Measurements from ENCODE around the gene UBQLN4.
"Not testable (repeated sequence)": the region's sequence is repeated elsewhere in the genome, so short reads cannot be mapped to it uniquely, and the experiment has no call there.

The UBQLN4 gene

DNA sequence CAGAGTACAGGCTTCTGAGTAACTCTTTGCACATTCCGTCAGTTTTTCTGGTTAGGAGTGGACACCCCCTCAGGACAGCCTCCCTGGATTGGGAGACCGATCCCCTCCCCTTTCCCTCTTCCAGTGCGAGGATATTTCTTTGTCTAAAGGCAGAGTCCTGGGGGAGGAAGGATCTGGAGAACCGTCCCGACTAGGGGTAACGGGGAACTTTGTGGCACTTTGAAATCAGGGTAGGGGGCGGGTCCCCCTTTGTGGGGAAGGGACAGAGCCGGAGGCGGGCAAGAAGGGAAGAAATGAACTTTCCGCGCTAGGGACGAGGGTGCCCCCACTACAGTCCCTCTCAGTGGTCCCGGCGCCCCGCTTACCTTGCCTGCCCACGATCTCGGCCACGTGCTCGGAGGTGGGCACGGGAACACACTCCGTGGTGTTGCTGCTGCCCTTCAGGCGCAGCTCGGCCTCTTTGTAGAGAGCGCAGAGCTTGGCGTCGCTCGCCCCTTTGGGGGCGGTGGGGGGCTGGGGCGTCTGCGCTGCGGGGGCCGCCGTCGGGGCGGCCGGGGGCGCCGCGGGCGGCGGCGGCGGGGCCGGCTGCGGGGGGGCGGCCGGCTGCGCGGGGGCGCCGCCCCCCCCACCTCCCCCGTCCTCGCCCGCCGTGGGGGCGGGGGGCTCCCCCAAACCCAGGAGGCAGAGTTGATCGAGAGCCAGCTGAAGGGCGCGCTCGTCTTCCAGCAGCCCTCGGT lies 27.8 kb upstream of the UBQLN4 start:
- no peak for DNase-seq (ENCODE audit: low spot score)

DNA sequence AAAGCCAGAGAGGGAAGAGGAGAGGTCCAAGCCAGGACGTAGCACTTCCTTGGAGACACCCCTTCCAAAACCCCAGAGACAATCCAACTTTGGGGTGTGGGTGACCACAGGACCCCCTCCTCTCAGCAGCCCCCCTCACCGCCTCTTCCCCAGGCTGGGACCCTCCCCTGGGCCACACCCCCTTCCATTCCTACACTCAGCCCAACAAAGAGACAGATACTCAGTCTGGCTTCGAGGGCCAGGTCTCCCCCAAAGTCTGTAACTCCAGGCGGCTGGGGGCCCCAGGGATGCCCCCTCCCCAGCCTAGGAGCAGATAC lies 27.2 kb upstream of the UBQLN4 start:
- no peak for DNase-seq (ENCODE audit: low spot score)

DNA sequence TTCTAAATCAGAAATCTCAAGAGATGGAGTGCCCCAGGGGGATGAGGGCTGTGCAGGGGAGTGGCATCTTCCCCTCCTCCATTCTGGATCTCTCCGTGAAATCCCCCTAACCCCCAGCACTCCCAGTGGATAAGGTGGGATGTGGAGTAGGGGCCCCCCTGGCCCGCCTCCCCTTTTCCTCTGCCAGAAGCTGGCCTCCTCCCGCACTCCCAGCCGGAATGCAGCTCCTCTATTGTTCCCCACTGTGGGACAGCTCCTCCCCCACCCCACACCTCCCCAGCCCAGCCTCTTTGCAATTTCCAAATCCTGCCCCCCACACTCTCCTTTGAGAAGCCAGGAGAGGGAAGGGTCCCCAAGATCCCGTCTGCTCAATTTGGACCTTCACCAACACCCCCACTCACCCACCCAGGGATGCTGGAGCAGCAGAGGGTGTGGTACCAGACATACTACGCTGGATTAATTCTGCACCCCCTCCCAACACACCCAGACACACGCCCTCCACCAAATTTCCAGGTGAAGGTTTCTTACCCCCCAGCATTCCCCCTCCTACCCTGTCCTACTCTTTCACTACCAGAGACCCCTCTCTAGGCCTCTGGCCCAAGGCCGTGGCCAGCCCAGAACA lies 26.8 kb upstream of the UBQLN4 start:
- no peak for DNase-seq (ENCODE audit: low spot score)

DNA sequence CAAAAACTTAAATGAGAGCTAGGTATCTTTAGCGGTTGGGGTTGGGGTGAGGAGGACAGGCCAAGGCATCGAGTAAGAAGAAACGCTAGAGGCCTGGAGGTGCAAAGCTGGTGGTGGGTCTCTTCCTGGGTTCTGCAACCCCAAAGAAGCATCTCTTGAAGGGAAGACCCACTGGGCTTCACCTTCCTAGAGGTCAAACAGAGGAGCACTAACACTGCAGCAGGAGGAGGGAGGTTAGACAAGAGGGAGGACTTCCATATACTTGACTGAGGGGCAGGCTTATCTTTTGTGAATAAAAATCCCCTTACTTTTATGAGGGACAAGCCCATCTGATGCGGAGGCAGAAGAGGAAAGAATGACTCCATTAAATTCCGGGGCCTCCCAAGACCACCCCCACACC lies 26.2 kb upstream of the UBQLN4 start:
- no peak for DNase-seq (ENCODE audit: low spot score)

DNA sequence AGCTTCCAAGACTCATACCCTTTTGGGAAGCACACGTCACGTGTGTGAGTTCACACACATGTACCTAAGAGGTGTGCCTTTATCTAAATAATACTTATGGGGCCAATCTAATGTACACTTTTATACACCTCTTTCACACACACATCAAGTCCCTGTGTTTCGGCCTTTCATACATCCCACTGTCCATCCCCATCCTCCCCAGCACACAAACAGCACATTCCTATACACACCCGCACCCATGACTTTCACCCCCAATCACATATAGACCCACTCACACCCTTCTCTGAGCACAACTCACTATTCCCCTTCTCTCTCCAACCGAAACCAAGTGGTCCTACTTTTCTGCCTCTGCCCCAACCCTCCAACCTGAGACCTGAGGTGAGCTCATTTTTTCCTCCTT lies 25.1 kb upstream of the UBQLN4 start:
- DNase-seq (ENCODE audit: low spot score) = no peak

DNA sequence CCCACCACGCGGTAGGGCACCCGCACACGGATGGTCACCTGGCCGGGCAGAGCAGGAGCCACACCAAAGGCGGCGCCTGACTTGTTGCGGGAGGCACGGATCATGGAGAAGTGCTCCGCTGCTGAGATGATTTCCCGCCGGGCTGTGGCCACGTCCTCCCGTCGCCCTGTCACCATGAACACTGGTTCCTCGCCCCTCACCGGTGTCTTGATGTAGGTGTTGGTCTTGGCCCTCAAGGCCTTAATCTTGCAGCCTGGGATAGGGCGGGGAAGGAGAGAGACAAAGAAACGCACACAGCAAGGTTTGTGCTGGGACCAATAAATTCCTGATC lies 23.8 kb upstream of the UBQLN4 start:
- DNase-seq (ENCODE audit: low spot score) = no peak

DNA sequence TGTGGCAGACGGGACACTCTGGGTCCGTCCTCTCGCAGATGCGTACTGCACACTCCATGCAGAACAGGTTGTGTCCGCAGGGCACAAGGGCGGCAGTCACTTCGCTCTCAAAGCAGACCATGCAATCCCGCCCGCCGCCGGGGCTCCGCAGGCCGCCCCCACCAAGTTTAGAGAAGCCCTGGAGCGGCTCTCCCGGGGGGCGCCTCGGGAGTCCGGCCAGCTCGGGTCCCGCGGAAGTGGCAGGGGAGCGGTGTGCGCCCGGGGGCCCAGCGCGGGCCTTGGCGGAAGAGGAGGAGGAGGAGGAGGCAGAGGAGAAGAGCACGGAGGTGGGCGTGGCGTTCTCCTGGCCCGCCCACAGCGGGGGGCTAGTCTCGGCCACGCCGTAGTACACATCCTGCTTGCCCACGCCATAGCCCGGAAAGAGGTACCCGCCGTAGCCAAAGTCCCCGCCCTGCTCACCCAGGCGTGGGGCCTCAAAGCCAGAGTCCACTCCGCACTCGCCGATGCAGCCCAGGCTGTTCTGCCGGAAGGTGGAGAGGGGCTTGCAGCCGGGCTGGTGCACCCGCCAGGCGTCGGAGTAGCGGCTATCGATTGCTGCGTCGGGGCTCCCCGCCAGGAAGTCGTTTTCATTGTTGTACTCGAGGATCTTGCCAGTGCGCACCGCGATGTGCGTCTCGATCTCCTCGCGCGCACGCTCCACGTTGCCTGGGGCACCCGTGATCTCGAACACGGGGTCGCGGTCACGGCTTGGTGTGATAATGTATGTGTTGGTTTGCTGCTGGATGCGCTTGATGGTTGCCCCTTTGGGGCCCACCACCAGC lies 23.2 kb upstream of the UBQLN4 start:
- no peak for DNase-seq (ENCODE audit: low spot score)

DNA sequence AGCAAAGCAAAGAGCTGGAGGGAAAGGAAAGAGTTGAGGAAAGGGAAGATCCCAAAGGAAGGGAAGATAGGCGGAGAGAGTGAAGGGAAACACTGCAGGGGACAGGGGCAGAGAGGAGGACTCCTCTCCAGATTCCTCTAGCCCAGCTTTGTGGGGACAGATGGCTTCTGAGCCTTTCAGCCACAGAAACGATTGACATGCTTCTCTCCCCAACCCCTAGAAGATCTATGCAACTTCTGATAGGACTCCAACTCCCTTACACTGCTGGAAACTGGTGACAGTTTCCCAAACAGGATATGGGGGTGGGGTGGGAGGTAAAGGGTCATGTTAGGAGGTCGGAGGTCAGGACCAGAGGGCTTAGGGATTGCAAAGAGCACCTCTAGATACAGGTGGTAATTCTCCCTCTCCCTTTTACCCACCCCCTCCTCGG lies 22.2 kb upstream of the UBQLN4 start:
- no peak for DNase-seq (ENCODE audit: low spot score)

DNA sequence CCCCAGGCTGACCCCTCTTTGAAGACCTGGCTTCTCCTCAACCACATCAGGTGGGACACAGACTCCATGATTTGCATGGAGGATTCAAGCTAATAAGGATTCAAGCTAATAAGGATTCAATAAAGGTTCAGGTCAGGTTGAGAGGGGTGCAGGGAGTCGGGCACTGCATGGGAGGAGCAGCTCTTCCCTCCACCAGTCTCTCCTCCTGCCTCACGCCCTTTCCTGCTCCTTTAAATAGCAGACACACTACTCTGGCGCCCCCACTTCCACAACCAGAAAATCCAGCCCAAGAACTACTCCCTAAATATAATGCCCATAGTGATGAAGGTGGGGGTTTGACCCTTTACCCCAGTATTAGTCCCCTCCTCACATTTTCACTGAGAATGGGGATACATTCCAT lies 21.6 kb upstream of the UBQLN4 start:
- DNase-seq (ENCODE audit: low spot score) = no peak

DNA sequence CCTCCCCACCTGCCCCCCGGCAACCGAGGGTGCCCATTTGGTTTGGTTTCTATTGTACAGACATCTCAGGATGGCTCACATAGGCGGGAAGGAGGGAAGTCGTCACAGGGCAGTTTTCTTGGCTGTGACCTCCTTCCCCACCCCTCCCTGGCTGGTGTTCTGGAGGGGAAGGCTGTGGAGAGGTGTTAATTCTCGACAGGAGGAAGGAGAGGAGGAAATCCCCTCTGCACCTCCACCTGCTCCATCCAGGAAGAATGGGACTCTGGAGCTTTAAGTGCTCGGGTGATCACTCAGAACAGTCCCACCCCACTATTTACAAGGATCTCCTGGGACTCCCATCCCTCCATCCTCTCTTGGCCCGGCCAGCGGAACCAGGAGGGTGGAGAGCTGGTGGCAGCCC lies 21.1 kb upstream of the UBQLN4 start:
- no peak for DNase-seq (ENCODE audit: low spot score)

DNA sequence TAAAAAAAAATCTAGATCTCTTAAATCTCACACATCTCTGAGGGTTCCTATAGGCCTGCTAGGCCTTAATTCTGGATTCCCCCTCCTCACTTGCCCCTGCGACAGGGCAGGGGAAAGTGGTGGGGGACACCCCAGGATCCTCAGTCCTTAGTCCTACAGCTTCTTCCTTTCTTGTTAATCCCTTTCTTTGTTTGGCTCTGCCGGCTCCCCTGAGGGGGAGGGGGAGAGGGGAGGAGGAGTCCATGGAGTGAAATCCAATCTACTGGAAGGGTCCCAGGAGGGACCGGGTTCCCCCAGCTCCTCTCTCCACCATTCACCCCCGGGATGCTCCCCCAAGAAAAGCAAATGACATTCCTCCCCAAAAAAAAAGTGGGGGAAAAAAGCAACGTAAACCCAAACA lies 20.1 kb upstream of the UBQLN4 start:
- DNase-seq (ENCODE audit: low spot score) = no peak

DNA sequence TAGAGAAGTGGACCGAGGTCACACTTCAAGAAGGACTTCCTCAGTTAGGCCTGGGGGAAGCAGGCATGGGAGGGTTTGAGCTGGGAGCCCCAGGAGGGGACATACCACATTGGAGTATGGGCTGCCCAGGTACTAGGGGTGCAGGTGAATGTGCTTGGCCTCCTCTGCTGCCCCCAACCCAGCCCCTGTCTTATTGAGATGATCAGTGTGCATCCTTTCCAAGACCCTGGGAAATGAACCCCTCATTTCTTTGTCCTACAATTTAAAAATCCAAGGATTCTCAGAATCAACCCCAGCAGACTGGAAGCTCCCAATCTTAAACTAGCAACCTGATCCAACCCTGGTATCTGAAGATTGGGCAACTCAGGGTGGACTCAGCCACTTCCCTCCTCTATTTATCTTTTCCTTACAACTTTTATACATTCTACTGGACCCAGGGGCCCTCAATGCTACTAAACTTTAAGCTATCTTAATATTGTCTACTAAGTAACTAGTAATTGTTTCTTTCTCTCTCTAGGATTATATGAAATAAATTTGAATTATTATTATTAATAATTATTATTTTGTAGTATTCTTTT lies 19.6 kb upstream of the UBQLN4 start:
- no peak for DNase-seq (ENCODE audit: low spot score)

DNA sequence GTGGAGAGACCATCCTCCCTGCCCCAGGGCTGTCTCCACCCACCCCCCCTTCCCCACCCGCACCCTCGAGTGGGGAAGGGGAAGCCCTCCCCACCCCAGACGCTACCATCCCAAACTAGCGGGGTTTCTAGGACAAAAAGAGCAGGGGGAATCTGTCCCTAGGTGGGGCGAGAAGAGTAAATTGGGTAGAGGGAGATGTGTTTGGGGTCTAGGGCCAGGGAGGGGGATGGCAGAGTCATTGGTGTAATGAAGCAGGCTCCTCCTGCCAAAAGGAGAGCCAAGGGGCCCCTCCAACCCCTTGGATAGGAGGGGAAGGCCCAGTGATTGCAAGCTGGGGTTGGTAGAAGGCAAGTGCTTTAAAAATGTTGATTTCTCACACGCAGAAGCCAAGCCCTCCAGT lies 18.7 kb upstream of the UBQLN4 start:
- no peak for DNase-seq (ENCODE audit: low spot score)

DNA sequence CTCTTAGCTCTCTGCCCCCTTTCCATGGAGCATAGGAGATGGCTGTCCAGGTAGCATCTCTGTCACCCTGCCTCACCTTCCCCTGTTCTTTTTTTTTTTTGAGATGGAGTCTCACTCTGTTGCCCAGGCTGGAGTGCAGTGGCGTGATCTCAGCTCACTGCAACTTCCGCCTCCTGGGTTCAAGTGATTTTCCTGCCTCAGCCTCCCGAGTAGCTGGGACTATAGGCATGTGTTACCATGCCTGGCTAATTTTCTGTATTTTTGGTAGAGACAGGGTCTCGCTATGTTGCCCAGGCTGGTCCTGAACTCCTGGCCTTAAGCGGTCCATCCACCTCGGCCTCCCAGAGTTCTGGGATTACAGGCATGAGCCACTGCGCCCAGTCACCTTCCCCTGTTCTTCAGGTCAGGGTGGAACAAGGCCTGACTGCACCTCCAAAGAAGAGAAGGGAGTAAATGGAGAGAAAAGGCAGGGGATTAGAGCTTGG lies 17.8 kb upstream of the UBQLN4 start:
- not testable (repeated sequence) for DNase-seq (ENCODE audit: low spot score)

DNA sequence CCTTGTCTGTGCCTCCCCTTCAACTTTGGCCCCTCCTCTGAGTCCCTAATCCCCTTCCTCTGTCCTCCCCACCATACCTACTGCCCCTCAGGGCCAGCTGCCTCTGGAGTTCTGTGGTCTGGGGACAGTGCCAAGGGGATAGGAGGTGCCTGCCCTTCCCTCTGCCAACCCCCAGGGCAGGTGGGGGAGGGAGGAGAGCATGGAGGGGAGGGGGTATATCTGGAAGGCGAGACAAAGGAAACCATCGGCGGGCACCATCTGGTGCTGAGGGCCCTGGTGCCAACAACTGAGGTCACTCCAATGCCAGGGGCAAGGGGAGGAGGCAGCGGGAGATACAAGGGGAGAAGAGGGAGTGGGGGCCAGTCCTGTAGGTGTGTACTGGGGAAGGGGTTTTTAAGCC lies 16.9 kb upstream of the UBQLN4 start:
- DNase-seq (ENCODE audit: low spot score) = no peak

DNA sequence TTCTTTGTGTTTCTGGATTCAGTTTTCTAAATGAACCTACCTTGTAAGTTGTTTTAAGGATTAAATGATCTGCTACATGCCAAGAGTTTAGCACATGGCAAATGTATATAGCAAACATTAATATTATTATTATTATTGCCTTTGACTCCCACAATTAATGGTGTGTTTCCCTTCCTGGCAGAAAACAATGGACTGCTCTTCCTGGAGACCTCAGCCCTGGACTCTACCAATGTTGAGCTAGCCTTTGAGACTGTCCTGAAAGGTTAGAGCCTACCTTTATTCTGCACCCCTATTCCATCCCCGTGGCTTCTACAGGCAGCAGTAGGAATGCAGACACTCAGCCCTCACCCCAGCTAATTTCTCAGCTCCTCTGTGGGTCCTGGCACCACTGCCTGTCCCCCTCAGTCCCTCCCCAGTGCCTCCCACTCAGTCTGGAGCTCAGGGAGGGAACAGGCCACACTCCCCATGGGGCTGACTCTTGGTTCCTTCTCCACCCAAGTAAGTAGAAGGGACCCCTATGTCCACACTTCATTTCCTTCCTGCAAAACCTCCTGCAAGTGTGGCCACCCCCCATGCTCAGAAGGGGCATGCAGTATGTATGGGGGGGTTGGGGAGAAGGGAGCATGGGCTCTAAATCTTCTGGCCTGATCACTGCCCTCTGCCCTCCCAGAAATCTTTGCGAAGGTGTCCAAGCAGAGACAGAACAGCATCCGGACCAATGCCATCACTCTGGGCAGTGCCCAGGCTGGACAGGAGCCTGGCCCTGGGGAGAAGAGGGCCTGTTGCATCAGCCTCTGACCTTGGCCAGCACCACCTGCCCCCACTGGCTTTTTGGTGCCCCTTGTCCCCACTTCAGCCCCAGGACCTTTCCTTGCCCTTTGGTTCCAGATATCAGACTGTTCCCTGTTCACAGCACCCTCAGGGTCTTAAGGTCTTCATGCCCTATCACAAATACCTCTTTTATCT lies 16.2 kb upstream of the UBQLN4 start:
- DNase-seq (ENCODE audit: low spot score) = no peak

DNA sequence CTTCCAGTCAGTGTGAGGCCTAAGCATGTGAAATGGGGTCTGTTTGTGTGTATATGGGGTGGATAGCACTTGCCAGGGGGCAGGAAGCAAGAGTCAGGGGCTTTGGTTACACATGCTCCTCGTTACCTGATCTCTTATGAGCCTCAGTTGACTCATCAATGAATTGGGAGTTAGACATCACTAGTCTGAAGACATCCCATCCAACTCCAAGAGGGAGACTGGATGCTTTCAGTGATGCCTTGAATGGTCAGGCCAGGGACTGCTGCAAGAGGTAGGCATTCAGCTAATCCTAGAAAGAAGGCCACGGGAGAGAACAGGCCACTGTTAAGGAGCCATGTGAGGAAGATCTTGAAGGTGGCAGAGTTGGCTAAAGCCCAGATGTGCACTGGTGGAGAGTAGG lies 13.7 kb upstream of the UBQLN4 start:
- no peak for DNase-seq (ENCODE audit: low spot score)

DNA sequence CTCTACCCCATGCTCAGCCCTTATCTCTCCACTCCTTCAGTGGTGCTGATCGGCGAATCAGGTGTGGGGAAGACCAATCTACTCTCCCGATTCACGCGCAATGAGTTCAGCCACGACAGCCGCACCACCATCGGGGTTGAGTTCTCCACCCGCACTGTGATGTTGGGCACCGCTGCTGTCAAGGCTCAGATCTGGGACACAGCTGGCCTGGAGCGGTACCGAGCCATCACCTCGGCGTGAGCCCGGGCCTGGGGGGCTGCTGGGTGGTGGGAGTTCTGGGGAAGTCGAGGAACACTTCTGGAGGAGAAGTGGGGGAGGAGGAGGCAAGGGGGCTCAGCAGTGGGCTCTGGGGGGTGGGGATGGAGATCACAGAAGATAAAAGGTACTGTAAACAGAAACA lies 12.3 kb upstream of the UBQLN4 start:
- no peak for DNase-seq (ENCODE audit: low spot score)

DNA sequence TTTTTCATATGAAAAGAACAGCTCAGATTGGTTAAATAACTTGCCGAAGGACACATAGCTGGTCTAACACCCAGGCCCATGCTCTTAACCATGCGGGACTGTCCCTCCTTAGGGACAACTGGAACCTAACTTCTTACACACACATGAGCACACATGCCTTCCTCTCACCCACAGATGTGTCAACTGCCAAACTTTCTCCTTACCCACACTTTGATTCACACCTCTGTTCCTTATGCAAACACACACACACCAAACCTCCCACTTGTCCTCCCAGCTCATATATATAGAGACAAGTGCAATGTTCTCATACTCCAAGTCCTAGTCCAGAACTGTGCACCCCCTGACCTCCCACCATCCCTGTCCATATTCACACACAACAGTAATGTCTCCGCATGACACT lies 11.6 kb upstream of the UBQLN4 start:
- no peak for DNase-seq (ENCODE audit: low spot score)

DNA sequence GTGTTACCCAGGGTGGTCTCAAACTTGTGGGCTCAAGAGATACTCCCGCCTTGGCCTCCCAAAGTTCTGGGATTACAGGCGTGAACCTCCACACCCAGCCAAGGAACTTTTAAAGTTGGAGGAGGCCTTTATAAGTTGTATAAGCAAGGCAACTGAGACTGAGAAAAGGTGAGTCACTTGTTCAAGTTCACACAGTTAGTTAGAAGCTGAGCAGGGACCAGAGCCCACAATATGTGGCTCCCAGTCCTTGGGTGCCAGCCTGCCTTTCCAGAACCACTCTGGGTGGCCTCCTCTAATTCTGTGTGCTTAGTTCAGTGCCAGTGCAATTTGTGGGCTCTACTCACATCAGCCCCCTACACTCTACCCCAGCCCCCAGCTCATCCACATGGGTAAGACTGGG lies 11.0 kb upstream of the UBQLN4 start:
- no peak for DNase-seq (ENCODE audit: low spot score)

DNA sequence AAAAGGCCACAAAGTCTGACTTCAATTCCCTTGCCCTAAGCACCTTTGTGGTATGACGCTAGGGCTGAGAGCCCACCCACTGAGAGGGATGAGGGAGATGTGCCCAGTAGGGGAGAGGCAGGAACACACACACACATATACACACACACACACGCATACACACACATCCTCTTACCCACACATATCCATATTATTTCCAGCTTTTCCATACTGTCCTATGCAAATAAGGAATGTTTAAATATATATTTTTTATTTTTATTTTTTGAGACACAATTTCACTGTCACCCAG lies 10.3 kb upstream of the UBQLN4 start:
- no peak for DNase-seq (ENCODE audit: low spot score)

DNA sequence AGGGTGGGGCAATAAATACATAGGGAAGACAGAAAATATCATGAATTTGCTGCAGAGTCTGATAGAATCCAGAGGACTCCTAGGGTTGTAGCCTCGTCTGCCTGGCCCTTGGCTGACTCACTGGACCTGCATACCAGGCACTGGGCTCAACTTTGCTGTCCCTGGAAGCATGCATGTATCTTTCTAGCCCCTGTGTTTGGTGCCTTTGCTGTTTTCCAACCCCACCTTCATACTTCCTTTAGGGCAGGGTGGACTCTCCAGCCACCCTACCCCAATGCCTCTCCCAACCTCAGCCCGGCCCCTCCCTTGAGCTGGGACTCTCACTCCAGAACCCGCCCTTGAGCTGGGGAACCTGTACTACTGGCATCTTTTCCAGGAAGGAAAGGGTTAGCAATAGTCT lies 8.6 kb upstream of the UBQLN4 start:
- DNase-seq (ENCODE audit: low spot score) = no peak

Data from CD4-positive, alpha-beta T cell treated with Interleukin-6 at 100 ng/mL for 8 hours (primary cell).